H1 (cell line): ENCODE results near the gene CGB5. TPM values are rescaled to one million over a fixed set of nuclear protein-coding genes. Genes with fewer than 3 reads are reported as not detected.

Experiments
- CTCF ChIA-PET: fragments of 300-600 bp; sonication (Branson Sonifier 250); formaldehyde crosslinking; loops from one replicate; lab custom pipeline; 2021; ENCODE audit not compliant: partially characterized antibody; lab: Charles Lee
- POLR2A ChIA-PET: fragments of 300-600 bp; sonication (Branson Sonifier 250); formaldehyde crosslinking; loops from one replicate; lab custom pipeline; 2021; ENCODE audit warnings: inconsistent platforms; ENCODE audit not compliant: partially characterized antibody; lab: Charles Lee
- DNase-seq, 2 experiments: peaks; one replicate each; pipeline versions ENCODE4 v3.0.0 to v3.0.0-alpha.2; 2010 to 2022; ENCODE audit warnings: low spot score in 2 of 2, low read depth in 1 of 2, mixed read lengths in 1 of 2
- FAIRE-seq: peaks from 2 replicates; lab custom pipeline; 2011; peaks lifted over from hg19 to GRCh38; lab: Jason Lieb, UNC
- H2AFZ ChIP-seq: 2 replicates; pipeline ENCODE4 v1.8.1; 2012; ENCODE audit warnings: low read length, inconsistent platforms
- H2AK5ac ChIP-seq: 2 replicates; pipeline ENCODE4 v1.6.1; 2013; ENCODE audit warnings: low read depth, low read length
- H2BK120ac ChIP-seq: replicated peaks from 2 replicates; pipeline ENCODE3; 2013; ENCODE audit warnings: low read depth, low read length, inconsistent platforms
- H2BK12ac ChIP-seq: 2 replicates; pipeline ENCODE4 v1.6.1; 2013; ENCODE audit warnings: low read depth, low read length
- H2BK15ac ChIP-seq: 2 replicates; pipeline ENCODE4 v1.6.1; 2013; ENCODE audit warnings: low read length
- H2BK20ac ChIP-seq: 2 replicates; pipeline ENCODE4 v1.6.1; 2013; ENCODE audit warnings: low read length
- H2BK5ac ChIP-seq: 2 replicates; pipeline ENCODE4 v1.6.1; 2013; ENCODE audit warnings: low read depth, low read length
- H3K14ac ChIP-seq: 2 replicates; pipeline ENCODE4 v1.6.1; 2013; ENCODE audit warnings: inconsistent platforms; ENCODE audit not compliant: insufficient read length
- H3K18ac ChIP-seq: 2 replicates; pipeline ENCODE4 v1.6.1; 2013; ENCODE audit warnings: low read length; ENCODE audit errors: extremely low read depth
- H3K23ac ChIP-seq: 2 replicates; pipeline ENCODE4 v1.6.1; 2013; ENCODE audit warnings: inconsistent platforms; ENCODE audit not compliant: insufficient read length
- H3K23me2 ChIP-seq: 2 replicates; pipeline ENCODE4 v1.6.1; 2013; ENCODE audit warnings: low read depth, low read length
- H3K27ac ChIP-seq: 2 replicates; pipeline ENCODE4 v1.6.1; 2011; ENCODE audit warnings: low read depth, low read length, inconsistent platforms
- H3K27me3 ChIP-seq, 4 experiments: replicated peaks in 1 of 4; 1 replicate in 1 of 4; 2 replicates in 3 of 4; pipeline versions ENCODE4 v1.6.1 to v1.8.1; 2011 to 2013; ENCODE audit warnings: low read length in 3 of 4, mild to moderate bottlenecking in 3 of 4, inconsistent platforms in 2 of 4, mixed read lengths in 2 of 4, moderate library complexity in 1 of 4; ENCODE audit not compliant: control insufficient read depth in 3 of 4, insufficient read depth in 3 of 4; ENCODE audit errors: extremely low read depth in 1 of 4
- H3K36me3 ChIP-seq, 4 experiments: 2 replicates each; pipeline versions ENCODE4 v1.6.1 to v1.8.1; 2011 to 2013; ENCODE audit warnings: mild to moderate bottlenecking in 4 of 4, low read length in 3 of 4, moderate library complexity in 2 of 4, control low read depth in 1 of 4, inconsistent platforms in 1 of 4; ENCODE audit not compliant: insufficient read depth in 4 of 4, control insufficient read depth in 2 of 4
- H3K4ac ChIP-seq: replicated peaks from 2 replicates; pipeline ENCODE3; 2013; ENCODE audit warnings: low read length, low read depth, mixed read lengths, inconsistent platforms; ENCODE audit not compliant: insufficient read length
- H3K4me1 ChIP-seq, 4 experiments: replicated peaks in 1 of 4; 1 replicate in 1 of 4; 2 replicates in 3 of 4; pipeline versions ENCODE4 v1.6.1 to v1.8.1; 2011 to 2013; ENCODE audit warnings: low read length in 3 of 4, inconsistent platforms in 2 of 4, mixed read lengths in 1 of 4; ENCODE audit not compliant: insufficient read depth in 4 of 4, control insufficient read depth in 3 of 4
- H3K4me2 ChIP-seq, 2 experiments: 2 replicates each; pipeline versions ENCODE4 v1.6.1 to v1.8.1; 2011 to 2013; ENCODE audit warnings: low read depth in 2 of 2, low read length in 2 of 2, control low read depth in 1 of 2, inconsistent platforms in 1 of 2, mild to moderate bottlenecking in 1 of 2; ENCODE audit not compliant: insufficient read depth in 1 of 2
- H3K4me3 ChIP-seq, 4 experiments: fragments of 200-600, 300-600 bp in 1 of 4; sonication (generic), shearing (Covaris generic), sonication (Bioruptor Twin) in 1 of 4; 2 replicates each; pipeline versions ENCODE4 v1.5.1 to v1.8.1; 2011 to 2016; ENCODE audit warnings: low read length in 4 of 4, low read depth in 3 of 4, control low read depth in 2 of 4, inconsistent platforms in 2 of 4, mild to moderate bottlenecking in 2 of 4, mixed read lengths in 1 of 4, moderate library complexity in 1 of 4; ENCODE audit not compliant: insufficient read depth in 2 of 4; ENCODE audit errors: extremely low read depth in 1 of 4
- H3K56ac ChIP-seq: replicated peaks from 2 replicates; pipeline ENCODE3; 2013; ENCODE audit warnings: low read depth, mild to moderate bottlenecking, mixed read lengths, low read length, inconsistent platforms; ENCODE audit not compliant: insufficient read length
- H3K79me1 ChIP-seq: 2 replicates; pipeline ENCODE4 v1.6.1; 2013; ENCODE audit warnings: low read depth, low read length, control low read depth
- H3K79me2 ChIP-seq, 2 experiments: 2 replicates each; pipeline versions ENCODE4 v1.6.1 to v1.8.1; 2012 to 2013; ENCODE audit warnings: low read length in 2 of 2, mild to moderate bottlenecking in 2 of 2, inconsistent platforms in 1 of 2; ENCODE audit not compliant: insufficient read depth in 2 of 2, control insufficient read depth in 1 of 2
- H3K9ac ChIP-seq, 4 experiments: replicated peaks in 1 of 4; 1 replicate in 1 of 4; 2 replicates in 3 of 4; pipeline versions ENCODE4 v1.6.1 to v1.8.1; 2011 to 2013; ENCODE audit warnings: low read depth in 3 of 4, low read length in 3 of 4, control low read depth in 2 of 4, mild to moderate bottlenecking in 2 of 4, moderate library complexity in 2 of 4, inconsistent platforms in 1 of 4; ENCODE audit errors: extremely low read depth in 1 of 4
- H3K9me3 ChIP-seq, 2 experiments: 2 replicates each; pipeline versions ENCODE4 v1.6.1 to v1.8.1; 2012 to 2013; ENCODE audit warnings: mild to moderate bottlenecking in 2 of 2, moderate library complexity in 2 of 2, control low read depth in 1 of 2, inconsistent platforms in 1 of 2, low read depth in 1 of 2, low read length in 1 of 2, mixed read lengths in 1 of 2; ENCODE audit not compliant: insufficient read depth in 2 of 2
- H4K20me1 ChIP-seq, 2 experiments: replicated peaks in 1 of 2; 2 replicates each; pipeline versions ENCODE3 to v1.8.1; 2011 to 2013; ENCODE audit warnings: inconsistent platforms in 2 of 2, low read length in 2 of 2, mild to moderate bottlenecking in 1 of 2; ENCODE audit not compliant: insufficient read depth in 2 of 2, control insufficient read depth in 1 of 2
- H4K5ac ChIP-seq: 2 replicates; pipeline ENCODE4 v1.6.1; 2013; ENCODE audit warnings: low read length, low read depth, mixed read lengths, inconsistent platforms; ENCODE audit not compliant: insufficient read length
- H4K8ac ChIP-seq: 2 replicates; pipeline ENCODE4 v1.8.0; 2013; ENCODE audit warnings: mild to moderate bottlenecking, moderate library complexity, low read length, inconsistent platforms; ENCODE audit not compliant: insufficient read depth; ENCODE audit errors: extremely low read depth
- H4K91ac ChIP-seq: replicated peaks from 2 replicates; pipeline ENCODE3; 2013; ENCODE audit warnings: low read length, mixed read lengths, inconsistent platforms; ENCODE audit not compliant: insufficient read length
- ATF3 ChIP-seq: IDR thresholded peaks from 2 replicates; pipeline ENCODE4 v1.6.1; 2011; ENCODE audit warnings: low read depth, mild to moderate bottlenecking, low read length; ENCODE audit not compliant: insufficient read depth
- CTBP2 ChIP-seq: IDR thresholded peaks from 2 replicates; pipeline ENCODE4 v1.7.0; 2011; ENCODE audit warnings: borderline replicate concordance, mild to moderate bottlenecking, moderate library complexity, mixed read lengths, low read length; ENCODE audit not compliant: insufficient read depth, insufficient read length
- HDAC2 ChIP-seq, 2 experiments: fragments of 300-600 bp in 1 of 2; sonication (generic) in 1 of 2; IDR thresholded peaks; 2 replicates each; pipeline ENCODE4 v1.6.1; 2011 to 2012; ENCODE audit warnings: low read depth in 2 of 2, low read length in 2 of 2, mild to moderate bottlenecking in 2 of 2, moderate library complexity in 2 of 2, borderline replicate concordance in 1 of 2, inconsistent platforms in 1 of 2
- RAD21 ChIP-seq, 2 experiments: IDR thresholded peaks in 1 of 2; conservative IDR thresholded peaks in 1 of 2; 2 replicates each; pipeline ENCODE4 v1.6.1; 2011; ENCODE audit warnings: low read depth in 2 of 2, low read length in 2 of 2, improper control_type of control experiment in 1 of 2, inconsistent platforms in 1 of 2, mild to moderate bottlenecking in 1 of 2, moderate library complexity in 1 of 2
- TEAD4 ChIP-seq: IDR thresholded peaks from 2 replicates; pipeline ENCODE4 v1.6.1; 2012; ENCODE audit warnings: low read depth, low read length, inconsistent platforms, mixed read lengths
- ZNF274 ChIP-seq: IDR thresholded peaks from 2 replicates; pipeline ENCODE4 v1.7.0; 2012; ENCODE audit warnings: low read length, borderline replicate concordance; ENCODE audit errors: extremely low read depth
- WGBS, 2 experiments: shearing (Covaris generic) in 1 of 2; methylation state at CpG; one replicate each; pipeline versions ENCODE4 v1.1.6 to v1.1.7; 2013 to 2015; ENCODE audit warnings: low lambda C conversion rate in 2 of 2, mixed read lengths in 2 of 2, inconsistent platforms in 1 of 2, low coverage in 1 of 2, missing lambda C conversion rate in 1 of 2; ENCODE audit not compliant: insufficient replicate concordance in 2 of 2, insufficient coverage in 1 of 2, insufficient read length in 1 of 2; ENCODE audit errors: extremely low coverage in 1 of 2, missing lambda C conversion rate in 1 of 2; 5-methylcytosine and 5-hydroxymethylcytosine counted together
- polyA plus RNA-seq, 7 experiments: library from polyadenylated mRNA; depleted of rRNA in 3 of 7; stranded (reverse) in 5 of 7; unstranded in 2 of 7; fragments of >200 nt in 5 of 7; fragments of 200-250 nt in 2 of 7; gene quantifications; 1 replicate in 5 of 7; 2 replicates in 1 of 7; 4 replicates in 1 of 7; pipeline versions ENCODE4 v1.2.1 to v1.2.3, GENCODE V29; 2011 to 2013; ENCODE audit warnings: missing spikeins in 2 of 7, mixed read lengths in 2 of 7
- total RNA-seq: library from RNA; stranded (reverse); fragmentation: NEBNext Ultra II Directional; extraction: Animal tissue kit (Norgen Biotek cat#: 25700); gene quantifications from 2 replicates; pipeline ENCODE4 v1.2.1, GENCODE V29; 2021

CGB5 gene
- total and polyA plus RNA-seq, 2 of the 8 experiments (the other 6 are each of a cell fraction or from before 2014, with no cell fraction given): 0.63 to 0.68 TPM

DNA sequence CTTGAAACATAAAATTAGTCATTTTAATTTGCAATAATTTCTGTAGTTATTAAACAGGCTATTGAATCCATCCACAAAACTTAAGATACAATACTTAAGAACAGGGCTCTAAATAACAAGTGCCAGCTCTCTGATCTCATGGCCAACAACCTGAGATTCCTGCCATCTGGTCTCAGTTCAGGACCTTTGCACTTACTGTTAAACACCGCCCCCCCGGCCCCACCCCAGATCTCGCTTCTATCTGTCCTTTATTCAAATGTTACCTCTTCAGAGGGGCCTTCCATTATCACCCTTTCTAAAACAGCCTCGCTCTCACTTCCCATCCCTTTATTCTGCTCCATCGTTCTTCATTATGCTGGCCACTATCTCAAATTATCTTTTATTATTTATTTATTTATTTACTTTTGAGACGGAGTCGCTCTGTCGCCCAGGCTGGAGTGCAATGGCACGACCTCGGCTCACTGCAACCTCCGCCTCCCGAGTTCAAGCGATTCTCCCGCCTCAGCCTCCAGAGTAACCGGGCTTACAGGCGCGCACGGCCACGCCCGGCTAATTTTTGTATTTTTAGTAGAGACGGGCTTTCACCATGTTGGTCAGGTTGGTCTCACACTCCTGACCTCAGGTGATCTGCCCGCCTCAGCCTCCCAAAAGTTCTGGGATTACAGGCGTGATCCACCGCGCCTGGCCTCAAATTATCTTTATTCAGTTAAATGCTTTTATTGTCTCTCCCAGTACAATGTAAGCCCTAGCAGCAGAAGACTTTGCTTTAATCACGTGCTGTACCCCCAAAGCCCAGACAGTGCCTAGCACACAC is 40.8 kb downstream of the CGB5 start:
- Histone ChIP-seq H3K36me3 (peaks cover 5 to 26% (median 9%) of the 10 kb centered on the region in 4 experiments), H3K4me2 (peak overlapping the region; percentile 82 to 88), H3K18ac (peak overlapping the region; percentile 97), H4K91ac (peak overlapping the region; percentile 69), H4K8ac (peak overlapping the region; percentile 35; the same call in 1 of the 2 replicates), H2BK15ac (no peak overlapping the region), H3K27me3 (peaks cover 0 to 3% (median 0%) of the 10 kb centered on the region in 4 experiments; a peak in 1 of 7 replicates), H3K4ac (peak overlapping the region; percentile 30), H2BK120ac (no peak overlapping the region), H3K79me2 (peaks cover 29 to 36% of the 10 kb centered on the region in 2 experiments), H3K9me3 (no peaks in the 10 kb centered on the region), H4K20me1 (peaks cover 15 to 17% of the 10 kb centered on the region in 2 experiments), H3K14ac (no peak overlapping the region), H3K23me2 (peaks cover 14% of the 10 kb centered on the region; the same call in 1 of the 2 replicates), H2BK20ac (no peak overlapping the region), H2BK12ac (no peak overlapping the region), H3K27ac (peak overlapping the region; percentile 94; the same call in 1 of the 2 replicates), H2BK5ac (peak overlapping the region; percentile 77; the same call in 1 of the 2 replicates), H3K23ac (no peak overlapping the region), H4K5ac (peak overlapping the region; percentile 96), H3K79me1 (peaks cover 9% of the 10 kb centered on the region), H3K4me3 (peak overlapping the region; percentile 84 to 97 (median 90); a peak in 6 of 8 replicates), H3K56ac (no peak overlapping the region), H3K9ac (peak overlapping the region in 3 of 4 experiments; percentile 35 to 98 (median 83); a peak in 4 of 7 replicates), H2AK5ac (no peak overlapping the region), H2AFZ (peak overlapping the region; percentile 86), H3K4me1 (peaks cover 4 to 6% (median 5%) of the 10 kb centered on the region in 4 experiments)
- ChIA-PET POLR2A (interaction anchor here (1.3 kb wide), 1 partner anchor 65 kb away, joined by 3 read pairs; no protein-coding TSS in a partner anchor), CTCF (interaction anchor here (2.0 kb wide), 1 partner anchor 62 kb away, joined by 4 read pairs; no protein-coding TSS in a partner anchor)
- DNase-seq (no peak), FAIRE-seq (no peak)
- WGBS, 2 experiments: 82% methylated on average over 26 of the region's 26 CpGs; no CpG with 5 or more reads in 1 of the 2 experiments
- TF ChIP-seq RAD21 (IDR thresholded peaks at IDR 0.05 in 1 of 2, conservative IDR thresholded peaks at IDR 0.05 in 1 of 2; ENCODE audit: low read depth in 2 of 2, low read length in 2 of 2) (no peak), TEAD4 (no peak), ATF3 (no peak), HDAC2 (IDR thresholded peaks at IDR 0.05; ENCODE audit: borderline replicate concordance in 1 of 2, low read depth in 2 of 2, low read length in 2 of 2) (no peak), CTBP2 (no peak), ZNF274 (no peak)
